ENCODE measurements around the gene CHRNB1. TPM values are rescaled to one million over a fixed set of nuclear protein-coding genes. Genes with fewer than 3 reads are reported as not detected.

The CHRNB1 gene
- total RNA-seq, 1 donor from 2014 or later, result 9.8 TPM

- no peak for ATAC-seq (ENCODE audit: poor library complexity)
These were observed 33.5 kb upstream of the CHRNB1 start for GRCh38 chr17:7411427-7411750.

GRCh38 chr17:7413346-7413985 is 31.4 kb upstream of the CHRNB1 start:
- intact Hi-C loops (cut with DNase I), result no loop called here
- DNase-seq (no peak), ATAC-seq (ENCODE audit: poor library complexity) (no peak)

More at GRCh38 chr17:7411427-7411750, 33.5 kb upstream of the CHRNB1 start:
- intact Hi-C loops (cut with DNase I), result no loop called here
- no peak for DNase-seq

GRCh38 chr17:7414837-7415236 is 30.0 kb upstream of the CHRNB1 start:
- ATAC-seq (ENCODE audit: poor library complexity) (no peak), DNase-seq (no peak)
- intact Hi-C loops (cut with DNase I), result no loop called here

DNA sequence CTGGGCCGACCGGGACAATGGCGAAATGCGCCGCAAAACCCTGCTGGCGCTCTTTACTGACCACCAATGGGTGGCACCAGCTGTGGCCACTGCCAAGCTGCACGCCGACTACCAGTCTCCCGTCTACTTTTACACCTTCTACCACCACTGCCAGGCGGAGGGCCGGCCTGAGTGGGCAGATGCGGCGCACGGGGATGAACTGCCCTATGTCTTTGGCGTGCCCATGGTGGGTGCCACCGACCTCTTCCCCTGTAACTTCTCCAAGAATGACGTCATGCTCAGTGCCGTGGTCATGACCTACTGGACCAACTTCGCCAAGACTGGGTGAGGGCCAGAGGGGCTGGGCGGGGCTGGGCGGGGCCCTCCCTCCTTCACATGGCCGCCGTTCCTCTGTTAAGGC is 29.1 kb upstream of the CHRNB1 start:
- intact Hi-C loops (cut with DNase I), result no loop called here
- no peak for DNase-seq
- ATAC-seq (ENCODE audit: poor library complexity), result no peak

- DNase-seq, result no peak
- no peak for ATAC-seq (ENCODE audit: poor library complexity)
- intact Hi-C loops (cut with DNase I), result no loop called here
These were observed 28.5 kb upstream of the CHRNB1 start for GRCh38 chr17:7416323-7416722.

- DNase-seq (no peak), ATAC-seq (ENCODE audit: poor library complexity) (no peak)
- intact Hi-C loops (cut with DNase I), result no loop called here
These were observed 27.7 kb upstream of the CHRNB1 start for GRCh38 chr17:7417056-7417655.

GRCh38 chr17:7418472-7419152 is 26.2 kb upstream of the CHRNB1 start:
- DNase-seq (no peak), ATAC-seq (ENCODE audit: poor library complexity) (no peak)
- intact Hi-C loops (cut with DNase I), result no loop called here

DNA sequence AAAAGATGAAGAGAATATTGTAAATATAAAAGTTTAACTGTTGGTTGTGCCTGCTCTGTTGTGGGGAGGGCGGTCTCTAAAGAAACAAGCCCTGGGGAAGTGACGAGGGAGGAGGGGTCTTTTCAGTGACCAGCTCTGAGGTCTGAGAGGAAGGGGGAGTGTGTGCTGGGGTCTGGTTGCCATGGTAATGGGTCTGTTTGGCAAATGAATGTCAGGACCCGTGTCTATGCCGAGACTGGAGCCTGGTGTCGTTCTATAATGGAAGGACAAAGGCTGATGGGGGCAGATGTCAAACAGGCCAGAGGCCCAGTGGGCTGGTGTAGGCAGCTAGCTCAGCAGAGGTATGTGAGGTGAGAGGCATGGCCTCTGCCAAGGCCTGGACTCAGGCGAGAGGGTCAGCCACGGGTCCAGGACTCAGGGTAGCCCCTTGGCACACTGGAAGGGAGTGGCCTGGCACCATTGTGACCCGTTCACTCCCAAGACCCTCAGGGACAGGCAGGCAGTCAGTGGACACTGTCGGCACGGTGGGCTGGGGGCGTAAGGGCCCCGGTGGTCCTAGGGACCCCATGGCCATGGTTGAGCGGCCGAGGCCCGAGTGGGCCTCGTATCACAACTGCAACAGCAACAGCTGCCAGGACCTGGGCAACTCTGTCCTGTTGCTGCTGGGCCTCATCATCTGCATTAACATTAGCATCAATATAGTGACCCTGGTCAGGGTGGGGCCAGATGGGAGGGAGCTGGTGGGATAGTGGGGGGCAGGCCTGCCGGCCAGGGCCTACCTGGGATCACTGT is 24.8 kb upstream of the CHRNB1 start, which contains the start of gene SPEM1:
Gene SPEM1 (plus strand): TSS at position 506 of the 792 bp plus-strand sequence. CDS start 61 bp downstream, at position 567.
- intact Hi-C loops (cut with DNase I), result no loop called here
- no peak for DNase-seq
- ATAC-seq (ENCODE audit: poor library complexity), result no peak

DNA sequence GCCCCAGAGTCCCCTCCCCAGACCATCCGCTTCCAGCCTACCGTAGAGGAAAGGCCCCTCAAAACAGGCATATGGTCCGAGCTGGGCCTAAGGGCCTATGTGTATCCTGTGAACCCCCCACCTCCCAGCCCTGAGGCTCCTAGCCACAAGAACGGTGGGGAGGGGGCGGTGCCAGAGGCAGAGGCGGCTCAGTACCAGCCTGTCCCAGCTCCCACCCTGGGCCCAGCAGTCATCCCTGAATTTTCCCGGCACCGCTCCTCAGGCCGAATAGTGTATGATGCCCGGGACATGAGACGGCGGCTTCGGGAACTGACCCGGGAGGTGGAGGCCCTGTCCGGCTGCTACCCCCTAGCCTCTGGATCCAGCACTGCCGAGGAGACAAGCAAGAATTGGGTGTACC is 23.7 kb upstream of the CHRNB1 start:
- no peak for DNase-seq
- ATAC-seq (ENCODE audit: poor library complexity), result no peak
- intact Hi-C loops (cut with DNase I), result no loop called here

DNA sequence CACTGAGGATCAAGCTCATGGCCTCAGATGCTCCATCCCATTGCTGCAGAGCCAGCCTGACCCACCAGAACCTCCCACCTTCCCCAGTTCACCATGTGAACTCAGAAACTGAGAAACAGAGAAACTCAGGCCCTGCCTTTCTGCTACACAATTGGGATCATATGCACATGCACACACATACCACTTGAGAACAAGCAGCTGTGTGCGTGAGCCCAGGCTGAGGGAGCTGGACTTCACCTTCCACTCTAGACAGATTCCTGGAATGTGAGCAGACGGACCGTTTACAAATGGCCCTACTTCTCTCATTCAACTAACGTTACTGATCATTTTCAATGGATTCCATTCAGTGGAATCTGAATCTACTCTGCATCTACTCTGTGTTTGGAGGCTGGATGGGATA is 21.2 kb upstream of the CHRNB1 start:
- intact Hi-C loops (cut with DNase I), result no loop called here
- ATAC-seq (ENCODE audit: poor library complexity), result no peak
- no peak for DNase-seq

DNA sequence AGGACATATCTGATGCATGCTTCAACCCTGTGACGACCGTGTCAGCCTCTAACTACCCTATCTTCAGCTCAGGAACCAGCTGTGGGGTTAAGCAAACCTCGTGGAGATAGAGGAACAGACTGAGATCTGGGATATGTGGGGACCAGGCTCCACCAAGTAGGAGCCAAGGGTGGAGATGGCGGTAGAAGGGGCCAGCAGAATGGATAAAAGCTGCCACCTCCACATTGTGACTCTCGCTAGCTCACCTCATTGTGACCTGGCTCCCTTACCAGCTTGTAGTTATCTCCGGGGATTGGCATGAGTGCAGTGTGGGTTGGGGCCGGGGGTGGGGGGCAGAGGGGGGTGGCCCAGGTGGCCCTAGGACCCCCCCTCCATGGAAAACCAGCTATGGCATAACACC is 19.5 kb upstream of the CHRNB1 start, which contains the start of gene SPEM2:
Gene SPEM2 (plus strand): TSS at position 301 of the 400 bp plus-strand sequence. CDS start 73 bp downstream, at position 374.
- ATAC-seq (ENCODE audit: poor library complexity), result no peak
- no peak for DNase-seq
- intact Hi-C loops (cut with DNase I), result no loop called here

GRCh38 chr17:7425756-7426155 is 19.1 kb upstream of the CHRNB1 start:
- DNase-seq, result no peak
- intact Hi-C loops (cut with DNase I), result no loop called here
- ATAC-seq (ENCODE audit: poor library complexity), result no peak

DNA sequence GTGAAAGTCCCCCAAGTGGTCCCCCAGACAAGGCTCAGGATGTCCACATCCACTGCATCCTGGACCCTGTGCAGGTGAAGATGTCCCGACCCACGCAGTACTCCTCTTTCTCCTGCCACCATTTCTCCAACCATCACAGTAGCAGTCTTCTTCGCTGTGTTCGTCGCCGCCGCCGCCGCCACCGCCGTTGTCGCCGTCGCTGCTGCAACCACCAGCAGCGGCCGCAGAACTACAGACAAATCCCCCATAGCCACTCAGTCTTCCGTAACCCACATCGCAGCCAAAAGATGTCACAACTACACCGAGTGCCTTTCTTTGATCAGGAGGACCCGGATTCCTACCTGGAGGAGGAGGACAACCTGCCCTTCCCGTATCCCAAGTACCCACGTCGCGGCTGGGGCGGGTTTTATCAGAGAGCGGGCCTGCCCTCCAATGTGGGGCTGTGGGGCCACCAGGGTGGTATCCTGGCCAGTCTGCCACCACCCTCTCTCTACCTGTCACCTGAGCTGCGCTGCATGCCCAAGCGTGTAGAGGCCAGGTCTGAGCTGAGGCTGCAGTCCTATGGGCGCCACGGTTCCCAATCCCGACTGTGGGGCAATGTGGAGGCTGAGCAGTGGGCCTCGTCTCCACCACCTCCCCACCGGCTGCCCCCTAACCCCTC is 18.5 kb upstream of the CHRNB1 start:
- ATAC-seq (ENCODE audit: poor library complexity), result no peak
- DNase-seq, result no peak
- intact Hi-C loops (cut with DNase I), result no loop called here

DNA sequence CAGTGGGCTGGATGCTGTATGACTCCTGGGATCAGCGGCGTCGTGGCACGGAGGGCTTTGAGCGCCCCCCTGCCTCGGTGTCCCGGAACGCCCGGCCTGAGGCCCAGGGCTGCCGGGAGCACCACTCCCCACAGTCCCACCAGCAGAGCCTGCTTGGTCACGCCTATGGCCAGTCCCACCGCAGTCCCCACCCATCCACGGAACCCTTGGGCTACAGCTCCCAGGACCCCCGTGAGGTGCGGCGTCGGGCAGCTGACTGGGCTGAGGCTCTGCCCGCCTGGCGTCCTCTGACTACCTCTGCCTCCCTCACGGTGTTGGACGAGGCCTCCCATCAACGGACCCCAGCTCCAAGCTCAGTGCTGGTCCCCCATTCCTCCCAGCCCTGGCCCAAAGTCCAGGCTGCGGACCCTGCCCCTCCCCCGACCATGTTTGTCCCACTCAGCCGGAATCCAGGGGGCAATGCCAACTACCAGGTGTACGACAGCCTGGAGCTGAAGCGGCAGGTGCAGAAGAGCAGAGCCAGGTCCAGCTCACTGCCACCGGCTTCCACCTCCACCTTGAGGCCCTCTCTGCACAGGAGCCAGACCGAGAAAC is 17.9 kb upstream of the CHRNB1 start:
- DNase-seq (no peak), ATAC-seq (ENCODE audit: poor library complexity) (no peak)
- intact Hi-C loops (cut with DNase I), result no loop called here

GRCh38 chr17:7427549-7427948 is 17.3 kb upstream of the CHRNB1 start:
- intact Hi-C loops (cut with DNase I), result no loop called here
- no peak for ATAC-seq (ENCODE audit: poor library complexity)
- DNase-seq, result no peak

GRCh38 chr17:7428557-7428956 is 16.3 kb upstream of the CHRNB1 start, which contains the start of gene SPEM3:
Gene SPEM3 (plus strand): TSS chr17:7428857. CDS start chr17:7428903, 46 bp downstream.
- DNase-seq (no peak), ATAC-seq (ENCODE audit: poor library complexity) (no peak)
- intact Hi-C loops (cut with DNase I), result no loop called here

DNA sequence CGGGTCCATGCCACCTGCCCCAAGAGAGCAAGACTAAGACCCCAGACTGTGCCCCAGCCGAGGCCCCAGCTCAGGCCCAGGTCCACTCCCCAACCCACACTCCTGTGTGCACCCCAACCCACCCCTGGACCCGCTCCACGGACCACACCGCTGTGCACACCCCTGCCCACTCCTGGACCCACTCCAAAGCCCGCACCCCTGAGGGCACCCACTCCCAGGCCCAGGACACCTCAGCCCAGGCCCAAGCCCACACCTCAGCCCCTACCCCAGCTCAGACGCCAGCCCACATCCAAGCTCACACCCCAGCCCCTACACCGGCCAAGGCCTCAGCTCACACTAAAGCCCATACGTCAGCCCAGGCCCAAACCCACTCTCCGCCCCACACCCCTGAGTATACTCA is 15.1 kb upstream of the CHRNB1 start:
- DNase-seq, result no peak
- ATAC-seq (ENCODE audit: poor library complexity), result no peak
- intact Hi-C loops (cut with DNase I), result loop anchor here (10.0 kb wide), 1 partner anchor 75 kb away; the partner anchor contains the start of genes KCTD11 and TMEM95

DNA sequence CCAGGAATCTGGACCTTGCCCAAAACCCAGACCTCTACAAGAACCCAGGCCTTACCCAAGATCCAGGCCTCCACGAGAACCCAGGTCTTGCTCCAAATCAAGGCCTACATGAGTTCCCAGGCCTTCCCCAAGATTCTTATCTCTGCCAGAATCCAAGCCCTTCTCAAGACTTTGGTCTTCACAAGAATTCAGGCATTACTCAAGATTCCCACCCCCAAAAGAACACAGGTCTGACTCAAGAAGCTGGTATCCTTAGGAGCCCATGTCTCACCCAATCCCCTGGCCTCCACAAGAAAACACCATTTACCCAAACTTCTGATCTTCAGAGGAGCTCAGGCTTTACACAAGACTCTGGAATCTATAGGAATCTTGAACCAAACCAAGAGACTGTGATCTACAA is 13.6 kb upstream of the CHRNB1 start:
- intact Hi-C loops (cut with DNase I), result loop anchor here (10.0 kb wide), 1 partner anchor 76 kb away; the partner anchor contains the start of genes KCTD11 and TMEM95
- DNase-seq, result no peak
- ATAC-seq (ENCODE audit: poor library complexity), result no peak
